GM19351 (cell line): Measurements from ENCODE around the gene RBMS2.
"Not testable (repeated sequence)": the region's sequence is repeated elsewhere in the genome, so short reads cannot be mapped to it uniquely, and the experiment has no call there.

Experiments used
- ATAC-seq: cut with Tn5 transposase; IDR thresholded peaks from one replicate; pipeline ENCODE4 v1.9.1; 2021; ENCODE audit warnings: mild to moderate bottlenecking, moderate library complexity; ENCODE audit not compliant: unreplicated experiment

Gene RBMS2

GRCh38 chr12:56521590-56522371, at the start of gene RBMS2:
Gene RBMS2 (plus strand): TSS chr12:56521820. CDS start chr12:56522024, 204 bp downstream.
- no peak for ATAC-seq

- ATAC-seq, result no peak
Measured at GRCh38 chr12:56474389-56474788, 47.2 kb upstream of the RBMS2 start.

- no peak for ATAC-seq
Measured at GRCh38 chr12:56476143-56476542, 45.5 kb upstream of the RBMS2 start.

GRCh38 chr12:56476972-56477432, 44.6 kb upstream of the RBMS2 start:
- ATAC-seq, result no peak

GRCh38 chr12:56477521-56478225, 43.9 kb upstream of the RBMS2 start:
- no peak for ATAC-seq

- ATAC-seq, result no peak
Measured at GRCh38 chr12:56479625-56480024, 42.0 kb upstream of the RBMS2 start.

- no peak for ATAC-seq
Measured at GRCh38 chr12:56484566-56484965, 37.1 kb upstream of the RBMS2 start.

- no peak for ATAC-seq
Measured at GRCh38 chr12:56486694-56487093, 34.9 kb upstream of the RBMS2 start.

GRCh38 chr12:56487448-56488040, 34.1 kb upstream of the RBMS2 start:
- ATAC-seq, result peak; percentile 32

- ATAC-seq, result peak; percentile 91
Measured at GRCh38 chr12:56488041-56488955, 33.3 kb upstream of the RBMS2 start, which contains the start of gene GLS2. Gene GLS2 (minus strand): TSS chr12:56488161. CDS start chr12:56488118, 43 bp downstream.

GRCh38 chr12:56490360-56490759, 31.3 kb upstream of the RBMS2 start:
- ATAC-seq, result no peak

GRCh38 chr12:56493409-56494105, 28.1 kb upstream of the RBMS2 start:
- ATAC-seq, result not testable (repeated sequence)

- ATAC-seq, result not testable (repeated sequence)
Measured at GRCh38 chr12:56494106-56494415, 27.6 kb upstream of the RBMS2 start.

- not testable (repeated sequence) for ATAC-seq
Measured at GRCh38 chr12:56494481-56494880, 27.1 kb upstream of the RBMS2 start.

- not testable (repeated sequence) for ATAC-seq
Measured at GRCh38 chr12:56496704-56497103, 24.9 kb upstream of the RBMS2 start.

- ATAC-seq, result not testable (repeated sequence)
Measured at GRCh38 chr12:56498126-56498902, 23.3 kb upstream of the RBMS2 start.

GRCh38 chr12:56499452-56499851, 22.2 kb upstream of the RBMS2 start:
- not testable (repeated sequence) for ATAC-seq

- ATAC-seq, result not testable (repeated sequence)
Measured at GRCh38 chr12:56499879-56500278, 21.7 kb upstream of the RBMS2 start.

- no peak for ATAC-seq
Measured at GRCh38 chr12:56510786-56511185, 10.8 kb upstream of the RBMS2 start.
